A673 (cell line): ENCODE measurements around the gene ELP5. TPM values are rescaled to one million over a fixed set of nuclear protein-coding genes. Genes with fewer than 3 reads are reported as not detected.
A peak's percentile ranks its signal among the peaks of the same experiment; 100 is the strongest.

Experiments used
- BruUV-seq: library from RNA; stranded (reverse); fragments of 400-500 nt; replicated peaks from 2 replicates; lab custom pipeline; 2021; lab: Mats Ljungman, UMichigan
- CTCF ChIA-PET: fragments of 300-600 bp; sonication (Branson Sonifier 250); formaldehyde crosslinking; loops from one replicate; lab custom pipeline; 2022; ENCODE audit warnings: antibody characterized with exemption; lab: Charles Lee
- POLR2A ChIA-PET: fragments of 300-600 bp; sonication (Branson Sonifier 250); formaldehyde crosslinking; loops from one replicate; lab custom pipeline; 2022; ENCODE audit warnings: antibody characterized with exemption; ENCODE audit not compliant: low non-redundant PET; lab: Charles Lee
- DNase-seq: peaks from one replicate; pipeline ENCODE4 v3.0.0-alpha.2; 2015; ENCODE audit warnings: low spot score
- H3K27ac ChIP-seq: fragments of 200-600 bp; sonication (generic); 2 replicates; pipeline ENCODE4 v1.5.1; 2016; ENCODE audit warnings: mixed run types, low read depth, mild to moderate bottlenecking, mixed read lengths, antibody characterized with exemption, low read length; ENCODE audit not compliant: poor library complexity, severe bottlenecking
- H3K27me3 ChIP-seq: fragments of 200-600 bp; sonication (generic); replicated peaks from 2 replicates; pipeline ENCODE4 v1.6.1; 2017; ENCODE audit warnings: mixed run types, low read depth, mild to moderate bottlenecking, mixed read lengths, antibody characterized with exemption, low read length; ENCODE audit not compliant: insufficient read depth, poor library complexity
- H3K36me3 ChIP-seq: fragments of 200-600 bp; sonication (generic); 2 replicates; pipeline ENCODE4 v1.6.1; 2016; ENCODE audit warnings: mixed run types, mild to moderate bottlenecking, mixed read lengths, antibody characterized with exemption, low read length; ENCODE audit not compliant: insufficient read depth, poor library complexity, severe bottlenecking
- H3K4me1 ChIP-seq: fragments of 200-600 bp; sonication (generic); 2 replicates; pipeline ENCODE4 v1.6.1; 2017; ENCODE audit warnings: mixed run types, mild to moderate bottlenecking, mixed read lengths, antibody characterized with exemption, low read length; ENCODE audit not compliant: insufficient read depth, poor library complexity, severe bottlenecking
- H3K4me3 ChIP-seq: fragments of 200-600 bp; sonication (generic); 2 replicates; pipeline ENCODE4 v1.5.1; 2016; ENCODE audit warnings: low read depth, mixed run types, mild to moderate bottlenecking, mixed read lengths, low read length; ENCODE audit not compliant: poor library complexity, severe bottlenecking
- H3K9me3 ChIP-seq: fragments of 200-600 bp; sonication (generic); 2 replicates; pipeline ENCODE4 v1.6.1; 2016; ENCODE audit warnings: mixed run types, low read depth, mild to moderate bottlenecking, mixed read lengths, antibody characterized with exemption, low read length; ENCODE audit not compliant: poor library complexity, severe bottlenecking
- CTCF ChIP-seq: fragments of 300-800, 200-600 bp; sonication (generic); conservative IDR thresholded peaks from 2 replicates; pipeline ENCODE4 v1.5.1; 2017; ENCODE audit warnings: low read depth, mild to moderate bottlenecking, antibody characterized with exemption, low read length, moderate library complexity, mixed read lengths
- EZH2 ChIP-seq: fragments of 200-600 bp; sonication (generic); IDR thresholded peaks from 2 replicates; pipeline ENCODE4 v1.6.1; 2017; ENCODE audit warnings: borderline replicate concordance, low read depth, mild to moderate bottlenecking, mixed read lengths, antibody characterized with exemption, low read length; ENCODE audit not compliant: poor library complexity, severe bottlenecking
- intact Hi-C: fragments of 100-400 bp; cut with micrococcal nuclease; formaldehyde crosslinking; loops from one replicate; pipeline ENCODE4 v1.10.0; 2022; ENCODE audit not compliant: unreplicated experiment
- total RNA-seq: library from RNA; stranded (reverse); gene quantifications from 2 replicates; pipeline ENCODE4 v1.2.3, GENCODE V29; 2021

Gene ELP5
- total RNA-seq, 1 experiment from 2014 or later, result 128 TPM

- no TSS peak for BruUV-seq
- Histone ChIP-seq H3K27me3 (no peaks in the 10 kb centered on the region), H3K9me3 (no peaks in the 10 kb centered on the region), H3K36me3 (peaks cover 30% of the 10 kb centered on the region), H3K27ac (peak overlapping the region; percentile 77), H3K4me3 (peak overlapping the region; percentile 49), H3K4me1 (peaks cover 40% of the 10 kb centered on the region)
- ChIA-PET CTCF (interaction anchor here (0.7 to 0.8 kb wide), 2 partner anchors 9 to 146 kb away, joined by 4 to 7 read pairs; no protein-coding TSS in a partner anchor), POLR2A (no interaction called here)
- TF ChIP-seq EZH2, result no peak
- TF ChIP-seq CTCF, result no peak
- intact Hi-C loops, result no loop called here
- DNase-seq, result peak; percentile 95
These were observed 47.1 kb upstream of the ELP5 start for GRCh38 chr17:7204828-7205461.

- H3K4me1 ChIP-seq, result peaks cover 40% of the 10 kb centered on the region
- intact Hi-C loops, result no loop called here
- POLR2A ChIA-PET, result no interaction called here
- no peak for DNase-seq
- H3K36me3 ChIP-seq, result peaks cover 30% of the 10 kb centered on the region
- peak overlapping the region; percentile 77 for H3K27ac ChIP-seq
- H3K4me3 ChIP-seq, result peak overlapping the region; percentile 49
- CTCF ChIA-PET, result interaction anchor here (0.7 kb wide), 1 partner anchor 145 kb away, joined by 4 read pairs; no protein-coding TSS in a partner anchor
- no TSS peak for BruUV-seq
- no peaks in the 10 kb centered on the region for H3K9me3 ChIP-seq
- TF ChIP-seq EZH2, result no peak
- no peak for TF ChIP-seq CTCF
- H3K27me3 ChIP-seq, result no peaks in the 10 kb centered on the region
These were observed 46.5 kb upstream of the ELP5 start for GRCh38 chr17:7205561-7205960.

- ChIA-PET CTCF (no interaction called here), POLR2A (no interaction called here)
- Histone ChIP-seq H3K36me3 (peaks cover 17% of the 10 kb centered on the region), H3K27me3 (no peaks in the 10 kb centered on the region), H3K27ac (peak overlapping the region; percentile 59), H3K4me3 (no peak overlapping the region), H3K9me3 (no peaks in the 10 kb centered on the region), H3K4me1 (peaks cover 49% of the 10 kb centered on the region)
- peak; percentile 33 for DNase-seq
- TF ChIP-seq CTCF (no peak), EZH2 (no peak)
- intact Hi-C loops, result no loop called here
- no TSS peak for BruUV-seq
These were observed 44.7 kb upstream of the ELP5 start for GRCh38 chr17:7207120-7208001.
